ENCODE measurements around the gene PTPRO. TPM values are rescaled to one million over a fixed set of nuclear protein-coding genes. Genes with fewer than 3 reads are reported as not detected.
"Not testable (repeated sequence)": the region's sequence is repeated elsewhere in the genome, so short reads cannot be mapped to it uniquely, and the experiment has no call there.

PTPRO gene
- total RNA-seq, 2 experiments from 2014 or later: 2.3 to 3.7 TPM

GRCh38 chr12:15600223-15600935, 278.1 kb downstream of the PTPRO start:
- Mint-ChIP-seq H3K4me1 (no peaks in the 10 kb centered on the region), H3K36me3 (no peaks in the 10 kb centered on the region), H3K4me3 (no peak overlapping the region), H3K27ac (no peak overlapping the region), H3K27me3 (no peaks in the 10 kb centered on the region), H3K9me3 (no peaks in the 10 kb centered on the region)
- ATAC-seq (ENCODE audit: low read depth) (no peak), DNase-seq (no peak)
- POLR2A ChIA-PET: no interaction called here

DNA sequence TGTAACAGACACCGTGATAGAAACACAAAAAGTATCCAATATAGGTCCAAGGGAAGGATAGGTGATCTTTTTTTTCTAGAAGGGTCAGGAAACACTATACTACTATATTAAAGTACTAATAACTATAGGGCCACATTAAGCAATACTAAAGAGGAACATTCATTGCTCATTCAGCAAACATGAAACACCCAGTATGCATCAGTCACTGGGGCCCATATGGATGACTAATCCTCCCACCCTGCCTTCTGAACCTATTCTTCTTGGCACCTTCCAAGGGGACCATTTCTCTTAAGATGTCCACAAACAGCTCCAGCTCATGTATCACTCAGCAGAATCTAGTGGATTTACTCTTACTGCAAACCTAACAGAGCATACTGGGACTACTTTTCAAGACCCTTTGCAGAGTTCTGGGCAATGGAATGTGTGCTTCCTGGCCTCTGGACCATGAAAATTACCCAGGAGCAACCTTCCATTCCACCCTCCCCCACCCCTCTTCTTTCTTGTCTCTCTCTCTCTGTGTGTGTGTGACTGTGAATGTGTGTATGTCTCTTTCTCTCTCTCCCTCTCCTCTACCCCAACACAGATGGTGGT, 279.0 kb downstream of the PTPRO start:
- no peaks in the 10 kb centered on the region for H3K9me3 Mint-ChIP-seq
- H3K27me3 Mint-ChIP-seq: no peaks in the 10 kb centered on the region
- no peaks in the 10 kb centered on the region for H3K36me3 Mint-ChIP-seq
- DNase-seq: no peak
- POLR2A ChIA-PET: no interaction called here
- H3K4me3 Mint-ChIP-seq: no peak overlapping the region
- H3K4me1 Mint-ChIP-seq: no peaks in the 10 kb centered on the region
- ATAC-seq (ENCODE audit: low read depth): no peak
- no peak overlapping the region for H3K27ac Mint-ChIP-seq

GRCh38 chr12:15602051-15602672, 279.9 kb downstream of the PTPRO start:
- Mint-ChIP-seq H3K36me3 (no peaks in the 10 kb centered on the region), H3K27ac (no peak overlapping the region), H3K27me3 (no peaks in the 10 kb centered on the region), H3K4me3 (no peak overlapping the region), H3K9me3 (no peaks in the 10 kb centered on the region), H3K4me1 (no peaks in the 10 kb centered on the region)
- ATAC-seq (ENCODE audit: low read depth): no peak
- no peak for DNase-seq
- POLR2A ChIA-PET: no interaction called here

DNA sequence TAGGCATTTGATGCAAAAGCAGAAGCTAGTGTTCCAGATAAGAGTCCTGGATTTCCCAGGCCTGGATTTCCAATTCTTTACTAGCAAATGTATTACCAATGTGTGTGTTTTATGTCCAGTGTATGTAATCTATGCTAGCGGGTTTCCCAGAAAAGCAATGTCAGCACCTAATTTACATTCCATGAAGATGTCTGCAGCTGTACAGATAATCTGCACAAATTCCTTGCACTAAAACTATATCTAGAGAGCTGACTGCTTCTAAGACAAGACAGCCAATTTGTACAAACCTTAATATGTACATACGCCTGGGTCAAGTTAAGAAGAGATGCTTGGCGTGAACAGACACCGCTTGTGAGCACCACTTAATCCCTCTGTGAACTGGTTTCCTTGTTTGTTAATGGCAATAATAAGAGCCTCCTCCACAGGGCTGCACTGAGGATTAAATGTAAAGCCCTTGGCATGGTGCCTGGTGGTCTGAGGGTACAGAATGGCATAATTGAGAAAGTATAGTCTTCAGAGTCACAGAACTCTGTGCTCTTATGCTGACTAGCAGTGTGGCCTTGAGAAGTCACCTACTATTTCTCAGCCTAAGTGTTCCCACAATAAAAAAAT, 281.3 kb downstream of the PTPRO start:
- no peak overlapping the region for H3K4me3 Mint-ChIP-seq
- ATAC-seq (ENCODE audit: low read depth): no peak
- POLR2A ChIA-PET: no interaction called here
- no peaks in the 10 kb centered on the region for H3K9me3 Mint-ChIP-seq
- H3K4me1 Mint-ChIP-seq: no peaks in the 10 kb centered on the region
- no peak for DNase-seq
- H3K27me3 Mint-ChIP-seq: peaks cover 2% of the 10 kb centered on the region
- H3K27ac Mint-ChIP-seq: no peak overlapping the region
- no peaks in the 10 kb centered on the region for H3K36me3 Mint-ChIP-seq

DNA sequence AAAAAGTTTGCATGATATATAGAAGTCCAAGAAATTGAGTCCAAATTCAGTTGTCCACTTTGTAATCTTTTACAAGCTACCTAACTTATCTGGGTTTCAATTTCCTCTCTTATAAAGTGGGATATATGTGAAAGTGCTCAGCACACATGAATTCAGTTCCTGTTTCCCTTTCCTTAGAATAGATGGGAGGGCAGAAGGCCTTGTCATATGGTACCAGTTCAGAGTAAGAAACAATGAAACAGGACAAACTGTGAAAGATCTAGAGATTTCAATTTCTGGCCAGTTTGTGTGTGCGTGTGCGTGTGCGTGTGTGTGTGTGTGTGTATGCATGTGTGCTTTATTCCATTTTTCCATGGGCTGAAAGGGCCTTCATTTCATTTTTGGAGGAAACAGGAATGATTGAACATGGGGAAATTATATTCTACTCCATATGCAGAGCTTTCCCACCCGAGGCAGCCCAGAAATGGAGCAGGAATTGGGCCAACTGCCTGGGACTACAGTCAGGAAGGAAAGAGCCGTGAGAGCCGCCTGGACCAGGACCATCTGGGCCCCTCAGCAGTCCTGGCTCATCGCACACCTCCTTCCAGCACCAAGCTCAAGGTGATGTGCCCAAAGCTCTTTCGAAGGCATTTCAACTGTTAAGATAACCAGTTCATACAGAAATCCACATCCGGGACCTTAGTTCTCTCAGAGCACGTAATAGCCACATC, 283.7 kb downstream of the PTPRO start:
- ATAC-seq (ENCODE audit: low read depth): no peak
- Mint-ChIP-seq H3K9me3 (no peaks in the 10 kb centered on the region), H3K27ac (no peak overlapping the region), H3K4me1 (no peaks in the 10 kb centered on the region), H3K36me3 (no peaks in the 10 kb centered on the region), H3K27me3 (peaks cover 7% of the 10 kb centered on the region), H3K4me3 (no peak overlapping the region)
- POLR2A ChIA-PET: no interaction called here
- DNase-seq: no peak

DNA sequence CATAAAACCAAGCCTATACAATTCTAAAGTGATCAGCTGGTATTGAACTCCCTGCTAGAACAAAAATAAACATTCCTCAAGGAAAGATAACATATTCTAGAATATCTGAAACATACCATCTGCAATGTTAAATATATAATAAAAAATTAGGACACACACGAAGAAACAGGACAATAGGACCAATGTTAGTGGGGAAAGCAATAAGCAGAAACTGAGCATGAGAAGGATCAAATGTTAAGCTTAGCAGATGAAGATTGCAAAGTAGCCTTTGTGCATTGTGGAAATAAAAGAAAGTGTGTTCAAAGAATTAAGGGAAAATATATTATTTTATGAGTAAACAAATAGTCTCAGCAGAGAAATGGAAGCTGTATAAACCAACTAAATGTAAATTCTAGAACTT, 286.1 kb downstream of the PTPRO start:
- H3K4me3 Mint-ChIP-seq: no peak overlapping the region
- H3K36me3 Mint-ChIP-seq: no peaks in the 10 kb centered on the region
- POLR2A ChIA-PET: no interaction called here
- H3K27ac Mint-ChIP-seq: no peak overlapping the region
- peaks cover 7% of the 10 kb centered on the region for H3K27me3 Mint-ChIP-seq
- H3K9me3 Mint-ChIP-seq: no peaks in the 10 kb centered on the region
- no peaks in the 10 kb centered on the region for H3K4me1 Mint-ChIP-seq
- DNase-seq (no peak), ATAC-seq (ENCODE audit: low read depth) (no peak)

- H3K36me3 Mint-ChIP-seq: no peaks in the 10 kb centered on the region
- POLR2A ChIA-PET: no interaction called here
Measured at GRCh38 chr12:15608941-15609340, 286.6 kb downstream of the PTPRO start.

GRCh38 chr12:15613981-15614380, 291.7 kb downstream of the PTPRO start:
- Mint-ChIP-seq H3K9me3 (peaks cover 3% of the 10 kb centered on the region), H3K4me3 (no peak overlapping the region), H3K27me3 (peaks cover 6% of the 10 kb centered on the region), H3K4me1 (peaks cover 3% of the 10 kb centered on the region), H3K27ac (no peak overlapping the region), H3K36me3 (no peaks in the 10 kb centered on the region)
- no peak for DNase-seq
- POLR2A ChIA-PET: no interaction called here
- no peak for ATAC-seq (ENCODE audit: low read depth)

More at GRCh38 chr12:15608941-15609340, 286.6 kb downstream of the PTPRO start:
- DNase-seq: no peak
- Mint-ChIP-seq H3K27me3 (peaks cover 7% of the 10 kb centered on the region), H3K9me3 (no peaks in the 10 kb centered on the region), H3K4me3 (no peak overlapping the region), H3K4me1 (no peaks in the 10 kb centered on the region), H3K27ac (no peak overlapping the region)
- no peak for ATAC-seq (ENCODE audit: low read depth)

DNA sequence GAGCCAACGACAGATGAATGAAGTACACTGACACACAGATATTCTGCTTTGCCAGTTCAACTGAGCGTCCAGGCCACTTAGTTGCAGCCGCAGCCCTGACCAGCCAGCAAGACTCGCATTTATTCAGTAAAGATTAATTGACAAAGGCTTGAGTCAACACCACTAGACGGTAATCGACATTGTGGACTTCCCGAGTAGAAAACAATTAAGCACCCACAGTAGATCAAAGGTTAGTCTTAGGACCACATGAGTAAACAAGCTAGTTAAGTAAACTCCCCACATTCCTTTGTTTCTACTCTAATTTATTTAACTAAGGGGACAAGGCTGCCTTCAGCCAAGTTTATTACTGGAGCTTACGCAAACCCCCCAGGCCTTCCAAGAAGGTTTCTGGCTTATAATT, 294.2 kb downstream of the PTPRO start:
- not testable (repeated sequence) for ATAC-seq (ENCODE audit: low read depth); H3K4me3 Mint-ChIP-seq; DNase-seq

DNA sequence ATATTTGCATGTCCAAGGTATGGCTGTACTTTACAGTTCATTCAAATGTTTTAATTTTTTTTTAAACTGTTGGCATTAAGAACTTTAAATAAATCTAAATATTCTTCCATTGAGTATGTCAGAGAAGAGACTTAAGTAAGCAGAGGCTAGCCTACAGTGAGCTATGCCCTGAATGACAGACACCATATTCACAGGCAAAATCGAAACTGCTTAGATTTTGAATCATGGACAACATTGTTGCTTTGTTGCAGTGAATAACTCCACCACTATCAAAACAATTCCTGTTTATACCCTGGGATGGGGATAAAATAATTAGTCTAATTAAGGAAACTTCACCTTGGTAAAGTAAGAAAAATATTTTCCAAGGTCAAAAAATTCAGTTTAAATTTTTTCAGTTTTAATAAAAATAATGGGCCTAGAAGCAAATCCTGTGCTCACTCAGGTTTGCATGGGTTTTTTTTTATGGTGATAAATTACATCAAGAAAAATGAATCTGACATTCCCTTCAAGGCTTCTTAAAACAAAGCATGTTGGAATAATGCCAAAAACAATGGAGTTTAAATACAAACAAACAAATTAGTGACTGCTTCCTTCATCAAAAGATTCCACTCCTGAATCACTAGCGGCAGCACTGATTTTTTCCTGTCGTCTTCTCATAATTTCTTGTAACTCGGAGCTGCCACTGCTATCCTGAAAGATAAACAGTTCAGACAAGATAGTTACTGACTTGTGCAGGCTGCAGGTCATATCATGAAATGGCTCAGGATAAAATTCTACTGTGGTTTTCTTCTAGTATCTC, 298.6 kb downstream of the PTPRO start:
- Mint-ChIP-seq H3K36me3 (no peaks in the 10 kb centered on the region), H3K4me1 (no peaks in the 10 kb centered on the region), H3K4me3 (no peak overlapping the region), H3K9me3 (peaks cover 2% of the 10 kb centered on the region), H3K27ac (no peak overlapping the region), H3K27me3 (no peaks in the 10 kb centered on the region)
- no peak for ATAC-seq (ENCODE audit: low read depth)
- POLR2A ChIA-PET: no interaction called here
- DNase-seq: no peak

More for the DNA sequence above, 294.2 kb downstream of the PTPRO start:
- H3K27me3 Mint-ChIP-seq, POLR2A ChIA-PET, H3K36me3 Mint-ChIP-seq, H3K4me1 Mint-ChIP-seq, H3K27ac Mint-ChIP-seq, H3K9me3 Mint-ChIP-seq: not testable (repeated sequence)

- Mint-ChIP-seq H3K27me3 (no peaks in the 10 kb centered on the region), H3K4me3 (no peak overlapping the region), H3K36me3 (no peaks in the 10 kb centered on the region), H3K4me1 (no peaks in the 10 kb centered on the region), H3K9me3 (no peaks in the 10 kb centered on the region), H3K27ac (no peak overlapping the region)
- no peak for DNase-seq
- ATAC-seq (ENCODE audit: low read depth): no peak
- POLR2A ChIA-PET: no interaction called here
Measured at GRCh38 chr12:15625075-15625474, 302.8 kb downstream of the PTPRO start.

- H3K27me3 Mint-ChIP-seq: no peaks in the 10 kb centered on the region
- H3K9me3 Mint-ChIP-seq: no peaks in the 10 kb centered on the region
- H3K4me1 Mint-ChIP-seq: no peaks in the 10 kb centered on the region
- no peak overlapping the region for H3K27ac Mint-ChIP-seq
- H3K36me3 Mint-ChIP-seq: no peaks in the 10 kb centered on the region
- no peak overlapping the region for H3K4me3 Mint-ChIP-seq
- no peak for ATAC-seq (ENCODE audit: low read depth)
- no peak for DNase-seq
- POLR2A ChIA-PET: no interaction called here
Measured at GRCh38 chr12:15627995-15628945, 306.0 kb downstream of the PTPRO start.
